ENCODE measurements around the gene SURF2. TPM values are rescaled to one million over a fixed set of nuclear protein-coding genes. Genes with fewer than 3 reads are reported as not detected.

SURF2 gene
- total RNA-seq, 4 donors from 2014 or later: 8.4 to 25.5 (median 13.4) TPM

GRCh38 chr9:133344979-133345378 is 11.4 kb upstream of the SURF2 start:
- DNase-seq (ENCODE audit: low spot score) (no peak), ATAC-seq (ENCODE audit: low FRiP score) (no peak)
- no peak for TF ChIP-seq CTCF (IDR thresholded peaks at IDR 0.05)

GRCh38 chr9:133345596-133345995 is 10.8 kb upstream of the SURF2 start:
- TF ChIP-seq CTCF (IDR thresholded peaks at IDR 0.05): no peak
- ATAC-seq (ENCODE audit: low FRiP score): no peak
- DNase-seq (ENCODE audit: low spot score): no peak

GRCh38 chr9:133346021-133346785 is 10.1 kb upstream of the SURF2 start:
- ATAC-seq (ENCODE audit: low FRiP score) (no peak), DNase-seq (ENCODE audit: low spot score) (no peak)
- TF ChIP-seq CTCF (IDR thresholded peaks at IDR 0.05): no peak

GRCh38 chr9:133347515-133347984 is 8.8 kb upstream of the SURF2 start:
- DNase-seq (ENCODE audit: low spot score): no peak
- TF ChIP-seq CTCF (IDR thresholded peaks at IDR 0.05): no peak
- peak; percentile 56 for ATAC-seq (ENCODE audit: low FRiP score)

- TF ChIP-seq CTCF (IDR thresholded peaks at IDR 0.05): no peak
- ATAC-seq (ENCODE audit: low FRiP score) (peak; percentile 69), DNase-seq (ENCODE audit: low spot score) (peak; percentile 95)
Observed at GRCh38 chr9:133347985-133348717, 8.2 kb upstream of the SURF2 start, which contains the start of the genes MED22 and RPL7A. Gene MED22 (minus strand): TSS chr9:133348131. CDS start chr9:133346662, 1,469 bp downstream. Gene RPL7A (plus strand): TSS chr9:133348218. CDS start chr9:133348244, 26 bp downstream.

GRCh38 chr9:133348718-133349573 is 7.4 kb upstream of the SURF2 start:
- no peak for TF ChIP-seq CTCF (IDR thresholded peaks at IDR 0.05)

More at GRCh38 chr9:133348718-133349573, 7.4 kb upstream of the SURF2 start:
- no peak for ATAC-seq (ENCODE audit: low FRiP score)
- no peak for DNase-seq (ENCODE audit: low spot score)
